Immature natural killer cell (primary cell): ENCODE data around the gene MEGF6. TPM values are rescaled to one million over a fixed set of nuclear protein-coding genes. Genes with fewer than 3 reads are reported as not detected.
"Not testable (repeated sequence)": the region's sequence is repeated elsewhere in the genome, so short reads cannot be mapped to it uniquely, and the experiment has no call there.

Experiments used
- DNase-seq, 3 donors: peaks; one replicate each; pipeline ENCODE4 v3.0.0; 2022; ENCODE audit warnings: mixed read lengths in 1 of 3
- H3K27ac Mint-ChIP-seq, 6 donors: one replicate each; pipeline ENCODE4 v1.8.0; 2020; ENCODE audit warnings: mixed read lengths in 6 of 6, mild to moderate bottlenecking in 5 of 6, inconsistent platforms in 4 of 6, moderate library complexity in 3 of 6
- H3K27me3 Mint-ChIP-seq, 3 donors: one replicate each; pipeline ENCODE4 v1.8.0; 2020 to 2021; ENCODE audit warnings: low read depth in 3 of 3, mild to moderate bottlenecking in 3 of 3, mixed read lengths in 3 of 3, moderate library complexity in 3 of 3, inconsistent platforms in 1 of 3
- H3K36me3 Mint-ChIP-seq, 3 donors: one replicate each; pipeline ENCODE4 v1.8.0; 2020; ENCODE audit warnings: mixed read lengths in 3 of 3, inconsistent platforms in 2 of 3, mild to moderate bottlenecking in 2 of 3
- H3K4me1 Mint-ChIP-seq, 2 donors: one replicate each; pipeline ENCODE4 v1.8.0; 2020; ENCODE audit warnings: inconsistent platforms in 2 of 2, mild to moderate bottlenecking in 2 of 2, mixed read lengths in 2 of 2, moderate library complexity in 1 of 2
- H3K4me3 Mint-ChIP-seq, 5 donors: one replicate each; pipeline ENCODE4 v1.8.0; 2020; ENCODE audit warnings: mild to moderate bottlenecking in 5 of 5, mixed read lengths in 5 of 5, inconsistent platforms in 3 of 5, moderate library complexity in 3 of 5
- H3K9me3 Mint-ChIP-seq, 6 donors: one replicate each; pipeline ENCODE4 v1.8.0; 2020; ENCODE audit warnings: mild to moderate bottlenecking in 6 of 6, mixed read lengths in 6 of 6, inconsistent platforms in 4 of 6, moderate library complexity in 3 of 6
- polyA plus RNA-seq, 3 donors: library from polyadenylated mRNA; unstranded; fragments of 300-500 nt; fragmentation: Illumina TruSeq; gene quantifications; one replicate each; pipeline ENCODE4 v1.2.3, GENCODE V29; 2021

Gene MEGF6
- polyA plus RNA-seq, 3 donors from 2014 or later, result 0.08 TPM; not detected in 2

- Mint-ChIP-seq H3K36me3 (peaks cover 3% of the 10 kb centered on the region in 3 donors), H3K4me1 (peaks cover 9 to 12% of the 10 kb centered on the region in 2 donors), H3K27ac (peak overlapping the region in 1 of 6 donors; percentile 7), H3K4me3 (no peak overlapping the region), H3K27me3 (peaks cover 1 to 15% (median 1%) of the 10 kb centered on the region in 3 donors), H3K9me3 (peaks cover 0 to under 1% (median 0%) of the 10 kb centered on the region in 6 donors)
- no peak for DNase-seq
Measured at GRCh38 chr1:3629561-3630160, 18.4 kb upstream of the MEGF6 start.

DNA sequence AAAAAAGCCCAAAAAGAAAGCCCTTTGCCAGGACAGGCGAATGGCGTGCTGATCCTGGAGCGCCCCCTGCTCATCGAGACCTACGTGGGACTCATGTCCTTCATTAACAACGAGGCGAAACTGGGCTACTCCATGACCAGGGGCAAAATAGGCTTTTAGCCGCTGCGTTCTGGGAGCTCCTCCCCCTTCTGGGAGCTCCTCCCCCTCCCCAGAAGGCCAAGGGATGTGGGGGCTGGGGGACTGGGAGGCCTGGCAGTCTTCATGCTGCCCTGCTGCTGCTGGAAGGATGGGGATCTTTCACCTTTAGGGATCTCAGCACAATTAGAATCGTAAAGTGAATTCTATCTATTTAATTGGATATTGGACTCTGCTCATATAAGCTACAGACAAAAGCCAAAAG is 17.1 kb upstream of the MEGF6 start:
- H3K36me3 Mint-ChIP-seq, result peaks cover 3% of the 10 kb centered on the region in 3 donors
- H3K27me3 Mint-ChIP-seq, result peaks cover 3 to 16% (median 5%) of the 10 kb centered on the region in 3 donors
- no peak overlapping the region for H3K27ac Mint-ChIP-seq
- peaks cover 20 to 25% of the 10 kb centered on the region in 2 donors for H3K4me1 Mint-ChIP-seq
- no peak overlapping the region for H3K4me3 Mint-ChIP-seq
- DNase-seq, result no peak
- peaks cover 0 to 1% (median 0%) of the 10 kb centered on the region in 6 donors for H3K9me3 Mint-ChIP-seq

DNA sequence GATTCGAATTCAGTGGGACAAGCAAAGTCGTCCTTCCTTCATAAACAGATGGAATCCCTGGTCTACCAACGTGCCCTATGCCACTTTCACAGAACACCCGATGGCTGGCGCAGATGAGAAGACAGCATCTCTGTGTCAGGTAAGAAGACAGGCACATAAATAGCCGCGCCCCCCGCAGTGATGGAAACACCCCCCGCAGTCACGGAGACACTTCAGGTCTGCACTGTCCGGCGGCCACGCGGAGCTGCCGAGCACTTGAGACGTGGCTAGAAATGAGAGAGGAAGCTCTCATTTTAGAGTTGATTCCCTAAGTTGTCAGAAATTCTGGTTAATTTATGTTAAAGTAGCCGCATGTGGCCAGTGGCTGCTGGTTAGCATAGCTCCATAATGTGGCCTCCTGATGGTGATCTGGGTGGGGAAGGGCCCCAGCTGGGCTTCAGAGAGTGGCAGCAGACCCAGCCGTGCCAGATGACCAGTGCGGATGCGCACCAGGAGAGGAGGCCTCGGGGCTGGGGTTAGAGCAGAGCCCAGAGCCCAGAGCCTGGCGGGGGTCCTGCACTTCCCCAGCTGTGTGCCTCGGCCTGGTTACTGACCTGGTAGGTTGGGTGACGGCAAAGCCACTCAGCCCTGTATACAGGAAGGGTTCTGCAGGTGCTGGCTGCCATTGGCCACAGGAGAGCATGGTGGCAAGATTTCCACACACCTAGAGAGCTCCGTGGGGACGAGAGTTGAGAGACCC is 16.4 kb upstream of the MEGF6 start:
- peak overlapping the region in 2 of 6 donors; percentile 46 to 53 for H3K27ac Mint-ChIP-seq
- no peak overlapping the region for H3K4me3 Mint-ChIP-seq
- peaks cover 28 to 32% of the 10 kb centered on the region in 2 donors for H3K4me1 Mint-ChIP-seq
- H3K36me3 Mint-ChIP-seq, result peaks cover 0 to 3% (median 3%) of the 10 kb centered on the region in 3 donors
- DNase-seq, result no peak
- H3K27me3 Mint-ChIP-seq, result peaks cover 3 to 16% (median 7%) of the 10 kb centered on the region in 3 donors
- peaks cover 0 to 1% (median 0%) of the 10 kb centered on the region in 6 donors for H3K9me3 Mint-ChIP-seq

DNA sequence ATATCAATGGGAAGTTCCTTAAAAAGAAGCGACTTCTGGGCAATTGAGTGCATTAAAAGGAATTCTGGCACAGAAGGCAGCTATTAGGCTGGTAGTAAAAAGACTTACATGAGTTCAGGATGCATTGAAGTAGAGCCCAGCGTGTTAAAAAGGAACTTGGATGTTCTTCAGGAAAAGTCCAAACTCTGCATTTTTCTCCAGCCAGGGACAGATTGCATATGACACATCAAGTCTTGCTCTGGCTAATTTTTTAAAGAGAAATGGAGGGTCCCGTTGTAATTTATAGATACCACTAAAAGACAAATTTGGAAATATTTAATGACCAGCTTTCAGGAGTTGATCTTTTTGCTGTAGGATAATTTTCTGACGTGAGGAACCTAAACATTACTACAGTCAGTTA is 14.7 kb upstream of the MEGF6 start:
- Mint-ChIP-seq H3K4me1 (peaks cover 37 to 49% of the 10 kb centered on the region in 2 donors), H3K9me3 (peaks cover 0 to 1% (median 0%) of the 10 kb centered on the region in 6 donors), H3K27ac (peak overlapping the region; percentile 74 to 97 (median 83)), H3K4me3 (peak overlapping the region; percentile 78 to 94 (median 82)), H3K36me3 (peaks cover 0 to 3% (median 3%) of the 10 kb centered on the region in 3 donors), H3K27me3 (peaks cover 3 to 16% (median 7%) of the 10 kb centered on the region in 3 donors)
- DNase-seq, result no peak

DNA sequence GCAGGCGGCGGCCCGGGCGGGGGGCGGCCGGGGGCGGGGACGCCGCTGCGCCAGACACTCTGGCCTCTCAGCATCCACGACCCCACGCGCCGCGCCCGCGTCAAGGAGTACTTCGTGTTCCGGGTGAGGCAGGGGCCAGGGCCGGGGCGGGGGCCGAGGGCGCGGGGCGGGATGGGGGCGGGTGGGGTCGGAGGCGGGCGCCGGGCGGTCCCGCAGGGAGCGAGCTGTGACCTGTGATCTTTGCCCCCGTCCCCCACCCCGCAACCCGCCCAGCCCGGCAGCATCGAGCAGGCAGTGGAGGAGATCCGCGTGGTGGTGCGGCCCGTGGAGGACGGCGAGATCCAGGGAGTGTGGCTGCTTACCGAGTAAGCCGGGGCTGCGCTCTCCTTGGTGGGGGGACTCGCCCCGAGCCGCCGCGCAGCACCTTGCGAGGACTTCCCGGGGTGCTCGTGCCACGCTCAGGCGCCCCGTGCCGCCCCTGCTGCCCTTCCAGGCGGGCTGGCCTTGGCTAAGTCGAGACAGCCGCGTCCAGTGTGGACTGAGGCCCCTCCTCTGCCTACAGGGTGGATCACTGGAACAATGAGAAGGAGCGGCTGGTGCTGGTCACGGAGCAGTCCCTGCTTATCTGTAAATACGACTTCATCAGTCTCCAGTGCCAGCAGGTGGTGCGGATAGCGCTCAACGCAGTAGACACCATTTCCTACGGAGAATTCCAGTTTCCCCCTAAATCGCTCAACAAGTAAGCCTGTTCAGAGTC is 14.0 kb upstream of the MEGF6 start:
- Mint-ChIP-seq H3K27me3 (peaks cover 3 to 14% (median 7%) of the 10 kb centered on the region in 3 donors), H3K9me3 (peaks cover 0 to 1% (median 0%) of the 10 kb centered on the region in 6 donors), H3K27ac (peak overlapping the region; percentile 80 to 97 (median 90)), H3K4me3 (peak overlapping the region; percentile 94 to 97 (median 95)), H3K4me1 (peaks cover 42 to 56% of the 10 kb centered on the region in 2 donors), H3K36me3 (peaks cover 0 to 3% (median 3%) of the 10 kb centered on the region in 3 donors)
- DNase-seq, result no peak

GRCh38 chr1:3624200-3625136 is 13.2 kb upstream of the MEGF6 start, which contains the start of gene TPRG1L:
TSS of gene TPRG1L (plus strand) at chr1:3625015. CDS start at chr1:3625073, 58 bp downstream.
- Mint-ChIP-seq H3K4me1 (peaks cover 42 to 63% of the 10 kb centered on the region in 2 donors), H3K36me3 (peaks cover 0 to 3% (median 3%) of the 10 kb centered on the region in 3 donors), H3K27ac (peak within 1 kb of the TSS; percentile 86 to 97 (median 96)), H3K27me3 (peaks cover 3 to 14% (median 7%) of the 10 kb centered on the region in 3 donors), H3K4me3 (peak within 1 kb of the TSS; percentile 94 to 97 (median 95)), H3K9me3 (peaks cover 0 to 1% (median 0%) of the 10 kb centered on the region in 6 donors)
- DNase-seq, result peak; percentile 98 to 99 (median 99)

DNA sequence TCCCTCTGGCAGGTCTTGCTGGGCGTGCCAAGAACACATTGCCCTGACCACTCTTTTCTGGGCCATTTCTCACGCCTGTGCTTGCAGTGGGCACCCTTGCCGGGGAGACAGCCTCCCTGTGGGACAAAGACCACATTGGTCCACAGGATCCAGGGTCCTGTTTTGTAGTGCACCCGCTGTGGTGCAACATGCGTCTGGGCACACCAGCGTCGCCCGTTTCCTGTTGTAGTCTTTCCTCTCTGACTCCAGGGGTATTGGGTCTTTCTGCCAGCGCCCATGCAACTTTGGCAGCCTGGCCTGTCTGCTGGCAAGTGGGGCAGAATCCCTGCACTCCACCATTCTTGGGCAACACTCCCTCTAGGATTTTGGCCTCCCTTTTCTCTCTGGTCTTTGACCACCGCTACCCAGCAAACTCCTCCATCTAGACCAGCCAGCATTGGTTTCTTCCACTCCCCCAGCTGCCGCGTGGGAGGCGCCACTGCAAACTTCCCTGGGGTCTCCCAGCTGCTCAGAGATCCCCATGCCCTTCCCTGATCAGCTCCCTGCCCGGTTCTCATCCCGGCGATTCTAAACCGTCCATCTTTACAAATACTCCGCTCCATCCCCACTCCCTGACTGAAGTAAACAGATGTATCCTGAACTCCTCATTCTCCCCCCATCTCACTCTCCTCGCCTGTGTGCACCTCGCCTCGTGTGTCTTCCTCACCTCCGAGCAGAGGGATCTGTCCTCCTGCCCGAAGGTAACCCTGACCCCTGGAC is 12.3 kb upstream of the MEGF6 start:
- peaks cover 0 to 3% (median 3%) of the 10 kb centered on the region in 3 donors for H3K36me3 Mint-ChIP-seq
- peaks cover 3 to 14% (median 7%) of the 10 kb centered on the region in 3 donors for H3K27me3 Mint-ChIP-seq
- H3K27ac Mint-ChIP-seq, result peak overlapping the region; percentile 86 to 97 (median 95)
- peaks cover 0 to 1% (median 0%) of the 10 kb centered on the region in 6 donors for H3K9me3 Mint-ChIP-seq
- H3K4me1 Mint-ChIP-seq, result peaks cover 47 to 70% of the 10 kb centered on the region in 2 donors
- H3K4me3 Mint-ChIP-seq, result peak overlapping the region; percentile 94 to 97 (median 95)
- no peak for DNase-seq

- H3K27ac Mint-ChIP-seq, result peak overlapping the region; percentile 13 to 97 (median 92)
- H3K4me1 Mint-ChIP-seq, result peaks cover 47 to 70% of the 10 kb centered on the region in 2 donors
- H3K4me3 Mint-ChIP-seq, result peak overlapping the region; percentile 36 to 95 (median 74)
- peaks cover 3 to 16% (median 7%) of the 10 kb centered on the region in 3 donors for H3K27me3 Mint-ChIP-seq
- not testable (repeated sequence) for H3K36me3 Mint-ChIP-seq, H3K9me3 Mint-ChIP-seq, DNase-seq
Measured at GRCh38 chr1:3622102-3622501, 10.8 kb upstream of the MEGF6 start.

GRCh38 chr1:3621151-3621671 is 9.9 kb upstream of the MEGF6 start:
- H3K9me3 Mint-ChIP-seq, H3K36me3 Mint-ChIP-seq: not testable (repeated sequence)
- Mint-ChIP-seq H3K27ac (peak overlapping the region in 3 of 6 donors; percentile 3 to 53 (median 52)), H3K4me3 (peak overlapping the region in 1 of 5 donors; percentile 58), H3K4me1 (peaks cover 46 to 68% of the 10 kb centered on the region in 2 donors), H3K27me3 (peaks cover 3 to 15% (median 7%) of the 10 kb centered on the region in 3 donors)
- DNase-seq, result peak in 2 of 3 donors; percentile 29 to 34

- Mint-ChIP-seq H3K27ac (peak overlapping the region in 2 of 6 donors; percentile 51 to 74), H3K36me3 (no peaks in the 10 kb centered on the region), H3K9me3 (peaks cover 0 to 1% (median 0%) of the 10 kb centered on the region in 6 donors), H3K27me3 (peaks cover 3 to 11% (median 7%) of the 10 kb centered on the region in 3 donors), H3K4me1 (peaks cover 41 to 63% of the 10 kb centered on the region in 2 donors), H3K4me3 (no peak overlapping the region)
- no peak for DNase-seq
Measured at GRCh38 chr1:3620708-3621107, 9.4 kb upstream of the MEGF6 start.

- peak overlapping the region in 3 of 6 donors; percentile 20 to 60 (median 45) for H3K27ac Mint-ChIP-seq
- no peaks in the 10 kb centered on the region for H3K36me3 Mint-ChIP-seq
- peaks cover 34 to 52% of the 10 kb centered on the region in 2 donors for H3K4me1 Mint-ChIP-seq
- peak; percentile 68 to 74 (median 71) for DNase-seq
- H3K9me3 Mint-ChIP-seq, result no peaks in the 10 kb centered on the region
- H3K4me3 Mint-ChIP-seq, result peak overlapping the region in 1 of 5 donors; percentile 33
- H3K27me3 Mint-ChIP-seq, result peaks cover 0 to 5% (median 2%) of the 10 kb centered on the region in 3 donors
Measured at GRCh38 chr1:3618881-3619671, 7.8 kb upstream of the MEGF6 start.
